HL-60 (cell line): ENCODE measurements around the gene PYURF.

Experiments
- DNase-seq, 2 experiments: peaks; one replicate each; pipeline ENCODE4 v3.0.0-alpha.2; 2010 to 2020; ENCODE audit warnings: low read depth in 1 of 2, low spot score in 1 of 2
- H3K27ac ChIP-seq: fragments of 250-450 bp; sonication (Bioruptor Pico); replicated peaks from 2 replicates; pipeline ENCODE4 v1.5.1; 2020; ENCODE audit warnings: mild to moderate bottlenecking, moderate library complexity
- H3K27me3 ChIP-seq: fragments of 250-450 bp; sonication (Bioruptor Pico); 2 replicates; pipeline ENCODE4 v1.5.1; 2021; ENCODE audit warnings: mild to moderate bottlenecking, moderate library complexity; ENCODE audit not compliant: insufficient read depth, poor library complexity, severe bottlenecking
- H3K4me3 ChIP-seq: replicated peaks from 2 replicates; pipeline ENCODE4 v1.5.1; 2011; ENCODE audit warnings: mild to moderate bottlenecking, control low read depth, low read length; ENCODE audit not compliant: insufficient read depth
- GABPA ChIP-seq: IDR thresholded peaks from 2 replicates; pipeline ENCODE4 v1.6.1; 2012; ENCODE audit warnings: low read depth
- POLR2AphosphoS5 ChIP-seq: IDR thresholded peaks from 2 replicates; pipeline ENCODE4 v1.6.1; 2012; ENCODE audit warnings: low read depth
- SPI1 ChIP-seq: IDR thresholded peaks from 2 replicates; pipeline ENCODE4 v1.6.1; 2012; ENCODE audit warnings: low read depth, mild to moderate bottlenecking, borderline replicate concordance
- TF ChIP-seq, protein P1 (sequence below): IDR thresholded peaks from one replicate; pipeline ENCODE4 v1.5.1; 2011; ENCODE audit warnings: low read length, control low read depth, inconsistent platforms; ENCODE audit not compliant: insufficient read depth
- TF ChIP-seq, protein P2 (sequence below): IDR thresholded peaks from 2 replicates; pipeline ENCODE4 v1.6.1; 2012; ENCODE audit warnings: low read depth; ENCODE audit not compliant: insufficient replicate concordance

PYURF gene

DNA sequence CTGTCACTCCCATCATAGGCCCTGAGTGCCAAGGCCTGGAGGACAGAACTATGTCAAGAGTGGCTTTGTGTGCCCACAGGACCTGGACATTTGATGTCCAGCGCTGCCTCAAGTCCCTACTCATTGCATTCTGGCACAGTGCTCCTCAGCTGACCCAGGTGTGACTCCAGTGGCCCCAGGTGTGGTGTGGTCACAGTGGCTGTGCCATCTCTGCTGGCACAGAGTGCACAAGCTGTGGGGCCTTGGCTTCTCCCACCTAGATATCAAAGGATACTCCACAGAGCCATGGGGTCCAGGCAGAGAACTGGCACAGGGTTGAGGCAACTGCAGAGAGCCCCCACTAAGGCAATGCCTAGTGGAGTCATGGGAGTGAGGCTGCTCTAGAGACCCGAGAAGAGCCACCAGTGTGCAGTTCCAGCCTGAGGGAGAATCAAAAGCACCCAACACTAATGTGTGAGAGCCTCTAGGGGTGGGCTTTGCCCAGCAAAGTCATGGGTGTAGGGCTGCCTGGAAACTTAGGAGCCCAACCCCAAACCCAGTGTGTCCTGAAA, 25.6 kb downstream of the PYURF start:
- Histone ChIP-seq H3K27me3 (no peaks in the 10 kb centered on the region), H3K27ac (no peak overlapping the region), H3K4me3 (no peak overlapping the region)
- TF ChIP-seq, protein P1, sequence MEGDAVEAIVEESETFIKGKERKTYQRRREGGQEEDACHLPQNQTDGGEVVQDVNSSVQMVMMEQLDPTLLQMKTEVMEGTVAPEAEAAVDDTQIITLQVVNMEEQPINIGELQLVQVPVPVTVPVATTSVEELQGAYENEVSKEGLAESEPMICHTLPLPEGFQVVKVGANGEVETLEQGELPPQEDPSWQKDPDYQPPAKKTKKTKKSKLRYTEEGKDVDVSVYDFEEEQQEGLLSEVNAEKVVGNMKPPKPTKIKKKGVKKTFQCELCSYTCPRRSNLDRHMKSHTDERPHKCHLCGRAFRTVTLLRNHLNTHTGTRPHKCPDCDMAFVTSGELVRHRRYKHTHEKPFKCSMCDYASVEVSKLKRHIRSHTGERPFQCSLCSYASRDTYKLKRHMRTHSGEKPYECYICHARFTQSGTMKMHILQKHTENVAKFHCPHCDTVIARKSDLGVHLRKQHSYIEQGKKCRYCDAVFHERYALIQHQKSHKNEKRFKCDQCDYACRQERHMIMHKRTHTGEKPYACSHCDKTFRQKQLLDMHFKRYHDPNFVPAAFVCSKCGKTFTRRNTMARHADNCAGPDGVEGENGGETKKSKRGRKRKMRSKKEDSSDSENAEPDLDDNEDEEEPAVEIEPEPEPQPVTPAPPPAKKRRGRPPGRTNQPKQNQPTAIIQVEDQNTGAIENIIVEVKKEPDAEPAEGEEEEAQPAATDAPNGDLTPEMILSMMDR, result no peak
- TF ChIP-seq POLR2AphosphoS5 (no peak), GABPA (no peak), SPI1 (no peak)
- TF ChIP-seq, protein P2, sequence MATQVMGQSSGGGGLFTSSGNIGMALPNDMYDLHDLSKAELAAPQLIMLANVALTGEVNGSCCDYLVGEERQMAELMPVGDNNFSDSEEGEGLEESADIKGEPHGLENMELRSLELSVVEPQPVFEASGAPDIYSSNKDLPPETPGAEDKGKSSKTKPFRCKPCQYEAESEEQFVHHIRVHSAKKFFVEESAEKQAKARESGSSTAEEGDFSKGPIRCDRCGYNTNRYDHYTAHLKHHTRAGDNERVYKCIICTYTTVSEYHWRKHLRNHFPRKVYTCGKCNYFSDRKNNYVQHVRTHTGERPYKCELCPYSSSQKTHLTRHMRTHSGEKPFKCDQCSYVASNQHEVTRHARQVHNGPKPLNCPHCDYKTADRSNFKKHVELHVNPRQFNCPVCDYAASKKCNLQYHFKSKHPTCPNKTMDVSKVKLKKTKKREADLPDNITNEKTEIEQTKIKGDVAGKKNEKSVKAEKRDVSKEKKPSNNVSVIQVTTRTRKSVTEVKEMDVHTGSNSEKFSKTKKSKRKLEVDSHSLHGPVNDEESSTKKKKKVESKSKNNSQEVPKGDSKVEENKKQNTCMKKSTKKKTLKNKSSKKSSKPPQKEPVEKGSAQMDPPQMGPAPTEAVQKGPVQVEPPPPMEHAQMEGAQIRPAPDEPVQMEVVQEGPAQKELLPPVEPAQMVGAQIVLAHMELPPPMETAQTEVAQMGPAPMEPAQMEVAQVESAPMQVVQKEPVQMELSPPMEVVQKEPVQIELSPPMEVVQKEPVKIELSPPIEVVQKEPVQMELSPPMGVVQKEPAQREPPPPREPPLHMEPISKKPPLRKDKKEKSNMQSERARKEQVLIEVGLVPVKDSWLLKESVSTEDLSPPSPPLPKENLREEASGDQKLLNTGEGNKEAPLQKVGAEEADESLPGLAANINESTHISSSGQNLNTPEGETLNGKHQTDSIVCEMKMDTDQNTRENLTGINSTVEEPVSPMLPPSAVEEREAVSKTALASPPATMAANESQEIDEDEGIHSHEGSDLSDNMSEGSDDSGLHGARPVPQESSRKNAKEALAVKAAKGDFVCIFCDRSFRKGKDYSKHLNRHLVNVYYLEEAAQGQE, result no peak
- no peak for DNase-seq

DNA sequence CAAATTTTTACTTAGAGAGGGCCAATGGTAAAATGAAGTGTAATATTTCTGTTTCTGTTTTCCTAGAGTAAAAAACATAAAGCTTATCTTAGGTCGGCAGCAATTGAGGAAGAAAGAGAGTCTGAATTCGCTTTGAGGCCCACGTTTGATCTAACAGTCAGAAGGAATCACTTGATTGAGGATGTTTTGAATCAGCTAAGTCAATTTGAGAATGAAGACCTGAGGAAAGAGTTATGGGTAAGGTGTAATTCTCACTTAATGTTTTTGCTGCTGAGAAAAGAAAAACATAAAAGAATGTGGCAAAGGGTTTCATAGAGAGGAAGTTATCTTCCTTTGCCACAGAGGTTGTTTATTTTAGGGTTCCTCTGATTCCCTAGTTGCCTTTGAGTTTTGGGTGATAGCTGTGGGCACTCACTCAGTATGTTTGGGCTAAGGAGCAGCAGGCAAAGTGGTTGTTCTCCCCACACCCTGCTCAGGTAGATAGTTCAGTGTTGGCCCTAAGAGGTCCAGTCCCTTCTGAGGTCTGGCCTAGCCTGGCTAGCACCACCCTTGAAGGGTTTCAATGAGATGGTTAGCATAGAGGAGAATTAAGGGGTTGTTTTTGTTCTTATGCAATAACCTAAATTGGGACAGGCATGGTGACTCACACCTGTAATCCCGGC, 34.3 kb downstream of the PYURF start:
- Histone ChIP-seq H3K27me3 (no peaks in the 10 kb centered on the region), H3K4me3 (no peak overlapping the region), H3K27ac (no peak overlapping the region)
- no peak for DNase-seq
- TF ChIP-seq SPI1, result no peak
- TF ChIP-seq GABPA, result no peak

DNA sequence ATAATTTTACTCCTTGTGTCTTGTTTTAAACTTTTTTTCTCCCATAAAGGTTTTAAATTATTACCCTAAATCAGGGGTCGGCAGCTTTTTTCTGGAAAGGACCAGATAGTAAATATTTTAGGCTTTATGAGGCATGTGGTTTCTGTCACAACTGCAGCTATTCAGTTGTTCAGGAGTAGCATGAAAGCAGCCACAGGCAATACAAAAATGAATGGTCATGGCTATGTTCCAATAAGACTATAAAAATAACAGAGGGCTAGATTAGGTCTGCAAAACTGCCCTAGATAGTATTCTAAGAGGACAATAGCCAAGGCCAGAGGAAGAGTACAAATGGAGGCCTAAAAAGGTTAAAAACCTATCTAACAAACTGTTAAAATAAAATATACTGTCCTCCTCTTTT, 42.0 kb downstream of the PYURF start:
- no peak overlapping the region for H3K27ac ChIP-seq
- no peak for DNase-seq
- no peak overlapping the region for H3K4me3 ChIP-seq
- no peaks in the 10 kb centered on the region for H3K27me3 ChIP-seq
- TF ChIP-seq, protein P2, result no peak
- TF ChIP-seq POLR2AphosphoS5 (no peak), SPI1 (no peak), GABPA (no peak)
- TF ChIP-seq, protein P1, result no peak

DNA sequence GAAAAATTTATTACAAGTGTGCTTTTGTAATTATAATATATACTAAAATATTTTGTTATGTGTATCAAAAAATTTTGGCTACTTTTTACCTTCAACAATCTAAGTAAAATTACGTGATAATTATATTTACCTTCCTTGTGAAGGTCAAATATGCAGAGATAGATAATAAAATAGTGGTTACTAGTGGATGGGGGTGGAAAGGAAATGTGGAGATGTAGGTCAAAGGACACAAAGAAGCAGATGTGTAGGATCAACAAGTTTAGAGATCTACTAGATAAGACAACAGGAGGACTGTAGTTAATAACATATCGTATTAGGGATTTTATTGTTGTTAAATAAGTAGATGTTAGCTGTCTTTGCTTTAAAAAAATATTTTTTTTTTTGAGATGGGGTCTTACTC, 45.3 kb downstream of the PYURF start:
- no peak for DNase-seq
- TF ChIP-seq, protein P2, result no peak
- TF ChIP-seq GABPA, result no peak
- Histone ChIP-seq H3K27me3 (no peaks in the 10 kb centered on the region), H3K27ac (no peak overlapping the region), H3K4me3 (no peak overlapping the region)
